SKM-1 treated with dmso at 0.1 percent for 144 hours (cell line): ENCODE data around the gene RPRM.
"Not testable (repeated sequence)": the region's sequence is repeated elsewhere in the genome, so short reads cannot be mapped to it uniquely, and the experiment has no call there.

ENCODE experiments used
- DNase-seq: peaks from one replicate; lab custom pipeline; 2025; ENCODE audit not compliant: unreplicated experiment; lab: John Stamatoyannopoulos, UW

RPRM gene

GRCh38 chr2:153461453-153461852, 17.1 kb downstream of the RPRM start:
- no peak for DNase-seq

GRCh38 chr2:153455861-153456260, 22.7 kb downstream of the RPRM start:
- DNase-seq, result no peak

- DNase-seq, result no peak
Observed at GRCh38 chr2:153455403-153455802, 23.2 kb downstream of the RPRM start.

GRCh38 chr2:153451611-153452010, 27.0 kb downstream of the RPRM start:
- DNase-seq, result no peak

DNA sequence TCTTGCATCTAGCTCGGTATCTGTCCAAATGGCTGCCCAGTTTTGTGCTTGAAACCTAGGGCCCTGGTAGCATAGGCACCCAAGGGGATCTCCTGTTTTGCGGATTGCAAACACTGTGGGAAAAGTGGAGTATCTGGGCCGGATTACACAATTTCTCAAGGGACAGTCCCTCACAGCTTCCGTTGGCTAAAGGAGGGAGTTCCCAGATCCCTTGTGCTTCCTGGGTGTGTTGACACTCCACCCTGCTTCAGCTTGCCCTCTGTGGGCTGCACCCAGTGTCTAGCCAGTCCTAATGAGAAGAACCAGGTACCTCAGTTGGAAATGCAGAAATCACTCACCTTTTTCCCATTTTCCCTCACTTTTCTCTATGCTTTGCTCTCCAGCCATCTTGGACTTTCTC, 35.5 kb downstream of the RPRM start:
- DNase-seq, result no peak

DNA sequence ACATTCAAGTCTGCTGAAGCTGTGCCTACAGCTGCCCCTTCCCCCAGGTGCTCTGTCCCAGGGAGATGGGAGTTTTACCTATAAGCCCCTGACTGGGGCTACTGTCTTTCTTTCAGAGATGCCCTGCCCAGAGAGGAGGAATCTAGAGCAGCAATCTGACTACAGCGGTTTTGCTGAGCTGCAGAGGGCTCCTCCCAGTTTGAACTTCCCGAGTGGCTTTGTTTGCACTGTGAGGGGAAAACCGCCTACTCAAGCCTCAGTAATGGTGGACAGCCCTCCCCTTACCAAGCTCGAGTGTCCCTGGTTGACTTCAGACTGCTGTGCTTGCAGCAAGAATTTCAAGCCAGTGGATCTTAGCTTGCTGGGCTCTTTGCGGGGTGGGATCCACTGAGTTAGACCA, 35.9 kb downstream of the RPRM start:
- not testable (repeated sequence) for DNase-seq

DNA sequence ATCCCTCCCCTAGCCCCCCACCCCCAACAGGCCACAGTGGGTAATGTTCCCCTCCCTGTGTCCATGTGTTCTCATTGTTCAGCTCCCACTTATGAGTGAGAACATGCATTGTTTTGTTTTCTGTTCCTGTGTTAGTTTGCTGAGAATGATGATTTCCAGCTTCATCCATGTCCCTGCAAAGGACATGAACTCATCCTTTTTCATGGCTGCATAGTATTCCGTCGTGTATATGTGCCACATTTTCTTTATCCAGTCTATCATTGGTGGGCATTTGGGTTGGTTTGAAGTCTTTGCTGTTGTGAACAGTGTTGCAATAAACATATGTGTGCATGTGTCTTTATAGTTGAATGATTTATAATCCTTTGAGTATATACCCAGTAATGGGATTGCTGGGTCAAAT, 38.5 kb downstream of the RPRM start:
- DNase-seq, result not testable (repeated sequence)

GRCh38 chr2:153433403-153433802, 45.2 kb downstream of the RPRM start:
- no peak for DNase-seq

- no peak for DNase-seq
Observed at GRCh38 chr2:153432381-153432780, 46.2 kb downstream of the RPRM start.

- DNase-seq, result no peak
Observed at GRCh38 chr2:153431114-153431513, 47.4 kb downstream of the RPRM start.
